ENCODE measurements around the gene SLC41A1. TPM values are rescaled to one million over a fixed set of nuclear protein-coding genes. Genes with fewer than 3 reads are reported as not detected.

SLC41A1 gene
- total RNA-seq, 6 experiments from 2014 or later = 3.4 to 6.4 (median 4.6) TPM

DNA sequence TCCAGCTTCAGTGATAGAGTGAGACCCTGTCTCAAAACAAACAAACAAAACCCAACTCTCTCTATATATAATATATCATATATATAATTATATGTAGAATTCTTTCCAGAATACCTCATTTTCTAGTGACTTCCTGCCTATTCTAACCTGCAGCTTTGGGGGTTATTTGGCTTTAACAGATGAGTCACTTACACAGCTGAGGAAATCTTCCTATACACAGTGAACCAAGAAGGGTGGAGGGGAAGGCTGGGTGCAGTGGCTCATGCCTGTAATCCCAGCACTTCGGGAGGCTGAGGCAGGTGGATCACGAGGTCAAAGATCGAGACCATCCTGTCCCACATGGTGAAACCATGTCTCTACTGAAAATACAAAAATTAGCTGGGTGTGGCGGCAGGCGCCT, 47.0 kb downstream of the SLC41A1 start:
- Histone ChIP-seq H3K9me3 (no peaks in the 10 kb centered on the region), H3K27ac (no peak overlapping the region), H3K4me3 (no peak overlapping the region), H3K36me3 (peaks cover 0 to 6% (median under 1%) of the 10 kb centered on the region in 4 donors), H3K4me1 (no peaks in the 10 kb centered on the region), H3K27me3 (no peaks in the 10 kb centered on the region)
- WGBS (ENCODE audit: insufficient coverage, low coverage, low lambda C conversion rate, missing lambda C conversion rate) = 57% methylated on average over 4 of the region's 5 CpGs
- ATAC-seq = no peak
- DNase-seq = no peak
- TF ChIP-seq CTCF (IDR thresholded peaks at IDR 0.05) (no peak), POLR2A (IDR thresholded peaks at IDR 0.05) (no peak)
- intact Hi-C loops (cut with DNase I) = no loop called here

GRCh38 chr1:205764578-205764977, 48.4 kb downstream of the SLC41A1 start:
- intact Hi-C loops (cut with DNase I) = no loop called here
- WGBS (ENCODE audit: insufficient coverage, low coverage, low lambda C conversion rate, missing lambda C conversion rate) = 100% methylated on average over 2 of the region's 2 CpGs
- TF ChIP-seq CTCF (IDR thresholded peaks at IDR 0.05) = no peak
- no peak for TF ChIP-seq POLR2A (IDR thresholded peaks at IDR 0.05)
- Histone ChIP-seq H3K27ac (no peak overlapping the region), H3K9me3 (no peaks in the 10 kb centered on the region), H3K4me1 (no peaks in the 10 kb centered on the region), H3K27me3 (no peaks in the 10 kb centered on the region), H3K4me3 (no peak overlapping the region), H3K36me3 (no peaks in the 10 kb centered on the region)
- no peak for DNase-seq
- ATAC-seq = no peak

DNA sequence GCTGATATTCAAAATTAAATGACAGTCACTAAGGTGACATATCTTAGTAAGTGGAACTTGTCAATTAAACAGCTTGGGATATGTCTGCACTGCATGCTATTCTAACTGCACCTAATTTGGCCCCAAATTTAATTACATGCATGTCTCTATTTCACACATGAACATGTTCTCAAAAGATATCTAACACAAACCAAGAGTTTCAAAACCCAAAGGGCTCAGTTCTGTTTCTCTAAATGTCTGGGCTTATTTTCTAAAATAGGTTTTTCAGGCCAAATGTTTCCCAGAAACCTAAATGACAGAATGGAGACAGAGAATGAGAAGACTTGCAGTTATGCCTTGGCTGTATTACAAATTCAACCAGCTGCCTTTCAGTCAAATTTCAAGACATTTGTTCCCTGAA, 49.0 kb downstream of the SLC41A1 start:
- no peak for ATAC-seq

GRCh38 chr1:205760606-205761005, 52.4 kb downstream of the SLC41A1 start:
- no peaks in the 10 kb centered on the region for H3K9me3 ChIP-seq
- H3K4me3 ChIP-seq = no peak overlapping the region
- ATAC-seq (no peak), DNase-seq (no peak)
- intact Hi-C loops (cut with DNase I) = no loop called here
- H3K36me3 ChIP-seq = no peaks in the 10 kb centered on the region
- WGBS (ENCODE audit: insufficient coverage, low coverage, low lambda C conversion rate, missing lambda C conversion rate) = 84% methylated on average over 3 of the region's 3 CpGs
- H3K27ac ChIP-seq = no peak overlapping the region
- TF ChIP-seq CTCF (IDR thresholded peaks at IDR 0.05) (no peak), POLR2A (IDR thresholded peaks at IDR 0.05) (no peak)
- H3K27me3 ChIP-seq = no peaks in the 10 kb centered on the region
- H3K4me1 ChIP-seq = no peaks in the 10 kb centered on the region

More for the DNA sequence above, 49.0 kb downstream of the SLC41A1 start:
- H3K36me3 ChIP-seq = no peaks in the 10 kb centered on the region
- H3K27me3 ChIP-seq = no peaks in the 10 kb centered on the region
- no peak overlapping the region for H3K27ac ChIP-seq
- no peak for DNase-seq
- TF ChIP-seq POLR2A (IDR thresholded peaks at IDR 0.05) = no peak
- TF ChIP-seq CTCF (IDR thresholded peaks at IDR 0.05) = no peak
- no peaks in the 10 kb centered on the region for H3K9me3 ChIP-seq
- intact Hi-C loops (cut with DNase I) = no loop called here
- H3K4me3 ChIP-seq = no peak overlapping the region
- no peaks in the 10 kb centered on the region for H3K4me1 ChIP-seq

DNA sequence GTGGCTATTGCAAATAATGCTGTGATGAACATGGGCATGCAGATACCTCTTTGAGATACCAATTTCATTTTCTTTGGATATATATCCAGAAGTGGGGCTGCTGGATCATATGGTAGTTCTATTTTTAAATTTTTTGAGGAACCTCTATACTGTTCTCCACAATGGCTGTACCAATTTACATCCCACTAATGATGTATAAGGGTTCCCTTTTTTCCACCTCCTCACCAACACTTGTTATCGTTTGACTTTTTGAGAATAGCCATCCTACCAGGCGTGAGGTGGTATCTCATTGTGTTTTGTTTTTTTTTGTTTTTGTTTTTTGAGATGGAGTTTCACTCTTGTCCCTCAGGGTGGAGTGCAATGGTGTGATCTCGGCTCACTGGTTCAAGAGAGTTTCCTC, 56.4 kb downstream of the SLC41A1 start:
- WGBS (ENCODE audit: insufficient coverage, low coverage, low lambda C conversion rate, missing lambda C conversion rate) = 94% methylated on average over 3 of the region's 3 CpGs
- ATAC-seq = no peak
- Histone ChIP-seq H3K4me1 (peaks cover 0 to 11% (median 0%) of the 10 kb centered on the region in 4 donors), H3K4me3 (no peak overlapping the region), H3K9me3 (no peaks in the 10 kb centered on the region), H3K27me3 (no peaks in the 10 kb centered on the region), H3K27ac (no peak overlapping the region), H3K36me3 (no peaks in the 10 kb centered on the region)
- no peak for TF ChIP-seq POLR2A (IDR thresholded peaks at IDR 0.05)
- TF ChIP-seq CTCF (IDR thresholded peaks at IDR 0.05) = no peak
- intact Hi-C loops (cut with DNase I) = no loop called here
- no peak for DNase-seq
